ENCODE results near the gene CGB1. TPM values are rescaled to one million over a fixed set of nuclear protein-coding genes. Genes with fewer than 3 reads are reported as not detected.

CGB1 gene
- total and polyA plus RNA-seq, 2 of the 13 experiments (the other 11 are each of a cell fraction or from before 2014, with no cell fraction given), result not detected

- TF ChIP-seq DNMT1 (CRISPR knock-in tag; IDR thresholded peaks at IDR 0.05) (no peak), SIN3A (IDR thresholded peaks at IDR 0.05; ENCODE audit: borderline replicate concordance, low read depth, low read length) (peak; percentile 23; the same call in 1 of the 2 replicates), ZNF773 (CRISPR knock-in tag; IDR thresholded peaks at IDR 0.05; ENCODE audit: borderline replicate concordance) (peak; percentile 88; the same call in 1 of the 2 replicates), ZNF780A (CRISPR knock-in tag; IDR thresholded peaks at IDR 0.05) (no peak), REPIN1 (CRISPR knock-in tag; IDR thresholded peaks at IDR 0.05; ENCODE audit: borderline replicate concordance, low read depth) (no peak; the same call in 1 of the 2 replicates), ATF7-NPFF (CRISPR knock-in tag; IDR thresholded peaks at IDR 0.05; ENCODE audit: low read depth) (peak; percentile 69; the same call in 1 of the 2 replicates), NFKBIZ (CRISPR knock-in tag; IDR thresholded peaks at IDR 0.05) (peak; percentile 7; the same call in 1 of the 2 replicates), SMARCE1 (IDR thresholded peaks at IDR 0.05; ENCODE audit: borderline replicate concordance) (no peak), ZNF326 (CRISPR knock-in tag; IDR thresholded peaks at IDR 0.05; ENCODE audit: borderline replicate concordance) (no peak), ZNF749 (CRISPR knock-in tag; IDR thresholded peaks at IDR 0.05; ENCODE audit: borderline replicate concordance) (0 out of 2 replicates have a peak, but pooled peaks have one; percentile 41), NR2F6 (IDR thresholded peaks at IDR 0.05) (no peak), NR2F6 (CRISPR knock-in tag; IDR thresholded peaks at IDR 0.05) (no peak; the same call in 1 of the 2 replicates), ADNP (CRISPR knock-in tag; IDR thresholded peaks at IDR 0.05) (no peak), ZNF713 (CRISPR knock-in tag; IDR thresholded peaks at IDR 0.05) (no peak), CREB3 (CRISPR knock-in tag; IDR thresholded peaks at IDR 0.05) (peak; percentile 28; the same call in 1 of the 2 replicates), ZNF674 (CRISPR knock-in tag; IDR thresholded peaks at IDR 0.05; ENCODE audit: low read depth) (no peak), ZNF34 (CRISPR knock-in tag; IDR thresholded peaks at IDR 0.05; ENCODE audit: borderline replicate concordance) (no peak), ZNF513 (CRISPR knock-in tag; conservative IDR thresholded peaks at IDR 0.05) (no peak), PRMT3 (CRISPR knock-in tag; IDR thresholded peaks at IDR 0.05; ENCODE audit: borderline replicate concordance, low read depth) (no peak)
- TF ChIP-seq, protein P1, sequence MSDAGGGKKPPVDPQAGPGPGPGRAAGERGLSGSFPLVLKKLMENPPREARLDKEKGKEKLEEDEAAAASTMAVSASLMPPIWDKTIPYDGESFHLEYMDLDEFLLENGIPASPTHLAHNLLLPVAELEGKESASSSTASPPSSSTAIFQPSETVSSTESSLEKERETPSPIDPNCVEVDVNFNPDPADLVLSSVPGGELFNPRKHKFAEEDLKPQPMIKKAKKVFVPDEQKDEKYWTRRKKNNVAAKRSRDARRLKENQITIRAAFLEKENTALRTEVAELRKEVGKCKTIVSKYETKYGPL (CRISPR knock-in tag; IDR thresholded peaks at IDR 0.05), result peak; percentile 30
- TF ChIP-seq, protein P2, sequence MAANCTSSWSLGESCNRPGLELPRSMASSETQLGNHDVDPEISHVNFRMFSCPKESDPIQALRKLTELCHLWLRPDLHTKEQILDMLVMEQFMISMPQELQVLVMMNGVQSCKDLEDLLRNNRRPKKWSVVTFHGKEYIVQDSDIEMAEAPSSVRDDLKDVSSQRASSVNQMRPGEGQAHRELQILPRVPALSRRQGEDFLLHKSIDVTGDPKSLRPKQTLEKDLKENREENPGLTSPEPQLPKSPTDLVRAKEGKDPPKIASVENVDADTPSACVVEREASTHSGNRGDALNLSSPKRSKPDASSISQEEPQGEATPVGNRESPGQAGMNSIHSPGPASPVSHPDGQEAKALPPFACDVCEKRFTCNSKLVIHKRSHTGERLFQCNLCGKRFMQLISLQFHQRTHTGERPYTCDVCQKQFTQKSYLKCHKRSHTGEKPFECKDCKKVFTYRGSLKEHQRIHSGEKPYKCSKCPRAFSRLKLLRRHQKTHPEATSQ (CRISPR knock-in tag; IDR thresholded peaks at IDR 0.05; ENCODE audit: borderline replicate concordance), result peak; percentile 58
- TF ChIP-seq, protein P3, sequence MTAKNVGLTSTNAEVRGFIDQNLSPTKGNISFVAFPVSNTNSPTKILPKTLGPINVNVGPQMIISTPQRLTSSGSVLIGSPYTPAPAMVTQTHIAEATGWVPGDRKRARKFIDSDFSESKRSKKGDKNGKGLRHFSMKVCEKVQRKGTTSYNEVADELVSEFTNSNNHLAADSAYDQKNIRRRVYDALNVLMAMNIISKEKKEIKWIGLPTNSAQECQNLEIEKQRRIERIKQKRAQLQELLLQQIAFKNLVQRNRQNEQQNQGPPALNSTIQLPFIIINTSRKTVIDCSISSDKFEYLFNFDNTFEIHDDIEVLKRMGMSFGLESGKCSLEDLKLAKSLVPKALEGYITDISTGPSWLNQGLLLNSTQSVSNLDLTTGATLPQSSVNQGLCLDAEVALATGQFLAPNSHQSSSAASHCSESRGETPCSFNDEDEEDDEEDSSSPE (CRISPR knock-in tag; IDR thresholded peaks at IDR 0.05), result peak; percentile 73
Observed at GRCh38 chr19:49085020-49085867, 48.5 kb upstream of the CGB1 start, which contains the start of gene SNRNP70 (continued).
